Aorta (tissue), 5 donors: Measurements from ENCODE around the gene ARMC5. TPM values are rescaled to one million over a fixed set of nuclear protein-coding genes. Genes with fewer than 3 reads are reported as not detected.
A peak's percentile ranks its signal among the peaks of the same experiment; 100 is the strongest.

Experiments used
- ATAC-seq: fragments of 200-7000 bp; cut with Tn5 transposase; one replicate; pipeline ENCODE4 v1.9.1; 2022; ENCODE audit warnings: moderate library complexity; ENCODE audit not compliant: low FRiP score
- DNase-seq, 2 donors: peaks; one replicate each; pipeline ENCODE4 v3.0.0-alpha.2; 2020
- H3K27ac ChIP-seq, 2 donors: one replicate each; pipeline ENCODE4 v1.5.1; 2013; ENCODE audit warnings: low read length in 2 of 2, mild to moderate bottlenecking in 2 of 2, moderate library complexity in 2 of 2, control low read depth in 1 of 2, inconsistent platforms in 1 of 2, low read depth in 1 of 2
- H3K27me3 ChIP-seq, 2 donors: one replicate each; pipeline ENCODE4 v1.6.1; 2013; ENCODE audit warnings: control low read depth in 1 of 2, low read length in 1 of 2, mild to moderate bottlenecking in 1 of 2, moderate library complexity in 1 of 2; ENCODE audit not compliant: insufficient read depth in 2 of 2, control insufficient read depth in 1 of 2
- H3K36me3 ChIP-seq, 2 donors: one replicate each; pipeline ENCODE4 v1.6.1; 2013; ENCODE audit warnings: control low read depth in 1 of 2, low read length in 1 of 2, mild to moderate bottlenecking in 1 of 2; ENCODE audit not compliant: insufficient read depth in 2 of 2, control insufficient read depth in 1 of 2
- H3K4me1 ChIP-seq, 2 donors: one replicate each; pipeline ENCODE4 v1.6.1; 2013; ENCODE audit warnings: low read length in 2 of 2, control low read depth in 1 of 2, mild to moderate bottlenecking in 1 of 2, moderate library complexity in 1 of 2; ENCODE audit not compliant: insufficient read depth in 2 of 2, control insufficient read depth in 1 of 2
- H3K4me3 ChIP-seq, 2 donors: one replicate each; pipeline ENCODE4 v1.5.1; 2013; ENCODE audit warnings: low read length in 2 of 2, control low read depth in 1 of 2, mild to moderate bottlenecking in 1 of 2
- H3K9me3 ChIP-seq: one replicate; pipeline ENCODE4 v1.6.1; 2013; ENCODE audit warnings: mild to moderate bottlenecking, low read length; ENCODE audit not compliant: control insufficient read depth
- WGBS, 2 donors: extraction: QIAGEN DNeasy Blood & Tissue Kit; methylation state at CpG; one replicate each; pipeline ENCODE4 v1.1.7; 2013; 5-methylcytosine and 5-hydroxymethylcytosine counted together
- intact Hi-C, 2 donors: fragments of 100-400 bp; cut with DNase I; formaldehyde crosslinking; loops; one replicate each; pipeline versions ENCODE4 v1.14.2 to v1.15.0; 2022
- polyA plus RNA-seq, 2 donors: library from polyadenylated mRNA; stranded (reverse); fragments of 200-250 nt; gene quantifications; one replicate each; pipeline ENCODE4 v1.2.3, GENCODE V29; 2013
- total RNA-seq, 2 donors: library from RNA; stranded (reverse); fragmentation: NEBNext Ultra II Directional; extraction: Animal tissue kit (Norgen Biotek cat#: 25700); gene quantifications; one replicate each; pipeline ENCODE4 v1.2.1, GENCODE V29; 2021
- donor health status: healthy with polysubstance abuse.
- donor health status: Bipolar disorder and iron deficiency.
- donor health status: DM: no; HTN: no; CAD: no.
- donor health status: DM: no; HTN: no; CAD: no.
- donor health status: DM: yes; HTN: yes; CAD: no.

ARMC5 gene
- total and polyA plus RNA-seq, 4 donors, result 2.1 to 14.1 (median 8.8) TPM

- 0 to 1% methylated on average over 28 to 63 of the region's 63 CpGs for WGBS, 2 donors
- no peaks in the 10 kb centered on the region for H3K27me3 ChIP-seq
- H3K27ac ChIP-seq, result peak within 1 kb of the TSS; percentile 78 to 92
- H3K36me3 ChIP-seq, result peaks cover 0 to 7% of the 10 kb centered on the region in 2 donors
- H3K4me1 ChIP-seq, result no peaks in the 10 kb centered on the region
- intact Hi-C loops, result no loop called here
- ATAC-seq, result peak; percentile 76
- H3K9me3 ChIP-seq, result no peaks in the 10 kb centered on the region
- DNase-seq, result peak; percentile 88 to 92
- H3K4me3 ChIP-seq, result peak within 1 kb of the TSS; percentile 79 to 92
Observed at GRCh38 chr16:31471875-31472708, 12.8 kb downstream of the ARMC5 start, which contains the start of gene TGFB1I1. Gene TGFB1I1, plus strand, starts transcription at chr16:31472152. Its CDS starts 37 bp downstream, at chr16:31472189.

- WGBS, 2 donors, result 5 to 7% methylated on average over 20 of the region's 20 CpGs
- H3K27me3 ChIP-seq, result no peaks in the 10 kb centered on the region
- intact Hi-C loops, result no loop called here
- peaks cover 0 to 9% of the 10 kb centered on the region in 2 donors for H3K36me3 ChIP-seq
- peak overlapping the region; percentile 79 to 92 for H3K4me3 ChIP-seq
- peak overlapping the region; percentile 71 to 92 for H3K27ac ChIP-seq
- DNase-seq (peak; percentile 95 to 98), ATAC-seq (peak; percentile 93)
- no peaks in the 10 kb centered on the region for H3K9me3 ChIP-seq
- H3K4me1 ChIP-seq, result no peaks in the 10 kb centered on the region
Observed at GRCh38 chr16:31472709-31473203, 13.5 kb downstream of the ARMC5 start.

GRCh38 chr16:31473264-31473984 is 14.1 kb downstream of the ARMC5 start:
- H3K4me3 ChIP-seq, result no peak overlapping the region

GRCh38 chr16:31474173-31474714 is 14.9 kb downstream of the ARMC5 start:
- Histone ChIP-seq H3K9me3 (no peaks in the 10 kb centered on the region), H3K4me3 (no peak overlapping the region), H3K4me1 (no peaks in the 10 kb centered on the region), H3K36me3 (peaks cover 0 to 11% of the 10 kb centered on the region in 2 donors), H3K27me3 (no peaks in the 10 kb centered on the region), H3K27ac (no peak overlapping the region)
- ATAC-seq, result no peak
- intact Hi-C loops, result no loop called here
- 65 to 66% methylated on average over 12 of the region's 12 CpGs for WGBS, 2 donors
- peak in 1 of 2 donors; percentile 75 for DNase-seq

More at GRCh38 chr16:31473264-31473984, 14.1 kb downstream of the ARMC5 start:
- no peaks in the 10 kb centered on the region for H3K4me1 ChIP-seq
- peak overlapping the region in 1 of 2 donors; percentile 13 for H3K27ac ChIP-seq
- DNase-seq (no peak), ATAC-seq (no peak)
- no peaks in the 10 kb centered on the region for H3K9me3 ChIP-seq
- 73 to 75% methylated on average over 17 of the region's 17 CpGs for WGBS, 2 donors
- intact Hi-C loops, result no loop called here
- H3K27me3 ChIP-seq, result no peaks in the 10 kb centered on the region
- H3K36me3 ChIP-seq, result peaks cover 0 to 11% of the 10 kb centered on the region in 2 donors

GRCh38 chr16:31474773-31475738 is 15.8 kb downstream of the ARMC5 start:
- Histone ChIP-seq H3K4me3 (no peak overlapping the region), H3K9me3 (no peaks in the 10 kb centered on the region), H3K4me1 (no peaks in the 10 kb centered on the region), H3K36me3 (peaks cover 0 to 11% of the 10 kb centered on the region in 2 donors), H3K27ac (no peak overlapping the region), H3K27me3 (no peaks in the 10 kb centered on the region)
- intact Hi-C loops, result no loop called here
- ATAC-seq (no peak), DNase-seq (no peak)
- 82 to 85% methylated on average over 12 of the region's 12 CpGs for WGBS, 2 donors

- intact Hi-C loops, result no loop called here
- peaks cover 0 to 11% of the 10 kb centered on the region in 2 donors for H3K36me3 ChIP-seq
Observed at GRCh38 chr16:31475946-31476302, 16.6 kb downstream of the ARMC5 start.

GRCh38 chr16:31476303-31477219 is 17.3 kb downstream of the ARMC5 start:
- no peak overlapping the region for H3K27ac ChIP-seq
- no peak overlapping the region for H3K4me3 ChIP-seq
- intact Hi-C loops, result no loop called here
- WGBS, 2 donors, result 70 to 73% methylated on average over 61 to 68 of the region's 68 CpGs
- no peaks in the 10 kb centered on the region for H3K9me3 ChIP-seq
- no peaks in the 10 kb centered on the region for H3K27me3 ChIP-seq
- peaks cover 0 to 11% of the 10 kb centered on the region in 2 donors for H3K36me3 ChIP-seq
- no peaks in the 10 kb centered on the region for H3K4me1 ChIP-seq
- DNase-seq, result peak; percentile 89 to 91
- peak; percentile 15 for ATAC-seq

More at GRCh38 chr16:31475946-31476302, 16.6 kb downstream of the ARMC5 start:
- ATAC-seq (no peak), DNase-seq (no peak)
- no peaks in the 10 kb centered on the region for H3K4me1 ChIP-seq
- WGBS, 2 donors, result 80% methylated on average over 26 of the region's 26 CpGs
- H3K9me3 ChIP-seq, result no peaks in the 10 kb centered on the region
- H3K4me3 ChIP-seq, result no peak overlapping the region
- no peaks in the 10 kb centered on the region for H3K27me3 ChIP-seq
- no peak overlapping the region for H3K27ac ChIP-seq
